NCI-H1436 (cell line): Measurements from ENCODE around the gene WDFY2.

Source experiments
- DNase-seq: peaks from one replicate; lab custom pipeline; 2025; lab: John Stamatoyannopoulos, UW

The WDFY2 gene

DNA sequence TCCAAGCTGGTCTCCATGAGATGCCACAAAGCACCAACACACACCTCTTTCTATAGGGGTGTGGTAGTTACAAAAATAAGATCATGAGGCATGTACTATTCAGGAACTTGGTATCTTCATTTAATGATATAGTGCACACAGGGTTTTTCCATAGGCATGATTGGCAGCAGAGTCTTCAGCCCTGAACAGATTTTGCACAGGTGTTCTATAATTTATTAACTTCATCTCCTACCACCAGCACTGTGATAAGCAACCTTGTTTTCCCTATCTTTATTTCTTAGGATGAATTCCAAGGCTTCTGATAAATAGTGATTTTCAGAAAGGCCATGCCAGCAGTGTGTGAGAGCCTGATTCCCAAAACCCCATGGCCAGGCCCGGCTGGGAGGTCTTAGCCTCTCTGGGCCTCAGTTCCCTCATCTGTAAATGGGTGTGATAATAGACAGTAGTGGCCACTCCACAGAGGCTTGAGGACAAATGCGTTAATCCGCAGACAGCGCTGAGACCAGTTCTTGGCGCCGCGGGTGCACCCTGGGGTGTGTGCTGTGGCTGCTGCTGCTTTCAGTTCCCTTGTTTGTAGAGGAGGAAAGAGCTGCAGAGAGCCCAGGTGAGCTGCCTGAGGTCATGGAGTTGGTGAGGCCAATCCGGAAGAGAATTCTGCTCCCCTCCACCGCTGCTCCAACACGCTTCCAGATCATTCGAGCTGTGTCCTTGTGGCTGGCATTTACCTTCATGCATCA, 186.6 kb downstream of the WDFY2 start:
- DNase-seq, result no peak

DNA sequence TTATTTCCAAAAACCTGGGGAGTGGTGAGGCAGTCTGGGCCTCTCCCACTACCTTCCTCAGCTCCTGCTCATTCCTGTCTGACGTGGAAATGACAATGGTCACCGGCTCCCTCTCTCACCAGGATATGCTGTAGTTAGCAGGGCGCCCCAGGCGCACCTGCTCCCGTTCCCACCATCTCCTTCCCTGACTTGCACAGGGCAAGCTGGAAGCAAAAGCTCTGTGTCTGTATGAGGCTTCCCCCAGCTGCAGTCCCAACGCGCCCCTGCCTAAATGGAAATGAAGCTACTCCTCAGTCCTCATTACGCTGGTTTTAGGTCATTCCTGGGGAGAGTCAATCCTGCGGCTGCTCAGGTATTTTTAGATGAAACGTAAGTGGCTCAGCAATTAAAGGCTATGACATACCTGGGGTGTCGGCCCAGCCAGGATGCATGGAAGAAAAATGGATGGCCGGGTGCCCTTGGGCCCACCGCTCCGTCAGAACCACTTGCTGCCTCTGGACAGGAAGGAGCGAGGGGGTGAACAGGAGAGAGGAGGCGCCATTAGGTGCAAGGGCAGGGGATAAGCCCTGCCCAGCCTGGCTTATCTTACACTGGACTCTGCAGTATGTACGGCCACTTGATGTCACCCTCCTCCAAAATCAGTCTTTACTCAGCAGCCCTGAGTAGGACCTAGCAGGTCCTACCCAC, 187.3 kb downstream of the WDFY2 start:
- DNase-seq, result no peak

DNA sequence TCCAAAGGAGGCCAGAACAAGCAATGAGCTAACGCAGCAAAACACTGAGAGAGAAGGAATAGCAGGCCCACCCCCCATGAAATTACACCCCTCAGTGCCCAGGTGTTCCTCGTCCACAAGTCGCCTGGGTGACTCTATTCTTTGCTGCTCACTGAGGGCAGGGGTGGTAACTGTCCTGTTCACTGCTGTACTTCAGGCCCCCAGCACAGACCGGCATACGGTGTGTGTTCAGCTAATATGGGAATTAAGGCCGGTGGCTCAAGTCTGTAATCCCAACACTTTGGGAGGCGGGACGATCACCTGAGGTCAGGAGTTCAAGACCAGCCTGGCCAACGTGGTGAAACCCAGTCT, 187.8 kb downstream of the WDFY2 start:
- DNase-seq, result no peak

DNA sequence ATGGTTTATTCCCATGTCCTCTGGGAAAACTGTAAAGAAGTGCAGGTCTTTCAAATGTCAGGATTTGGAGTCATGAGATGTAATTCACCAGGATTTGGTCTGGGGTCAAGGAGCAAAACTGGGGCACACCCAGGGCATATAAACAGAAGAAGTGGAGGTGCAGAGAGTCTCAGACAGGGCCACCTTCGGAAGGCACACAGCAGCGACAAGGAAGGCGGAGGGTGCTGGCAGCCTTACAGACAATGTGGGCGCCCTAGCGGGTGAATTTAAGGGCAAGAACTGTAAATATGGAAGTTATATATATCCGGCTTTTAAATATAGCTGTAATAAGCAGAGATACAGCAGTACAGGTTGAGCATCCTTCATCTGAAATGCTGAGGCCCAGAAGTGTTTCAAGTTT, 188.5 kb downstream of the WDFY2 start:
- DNase-seq, result no peak

DNA sequence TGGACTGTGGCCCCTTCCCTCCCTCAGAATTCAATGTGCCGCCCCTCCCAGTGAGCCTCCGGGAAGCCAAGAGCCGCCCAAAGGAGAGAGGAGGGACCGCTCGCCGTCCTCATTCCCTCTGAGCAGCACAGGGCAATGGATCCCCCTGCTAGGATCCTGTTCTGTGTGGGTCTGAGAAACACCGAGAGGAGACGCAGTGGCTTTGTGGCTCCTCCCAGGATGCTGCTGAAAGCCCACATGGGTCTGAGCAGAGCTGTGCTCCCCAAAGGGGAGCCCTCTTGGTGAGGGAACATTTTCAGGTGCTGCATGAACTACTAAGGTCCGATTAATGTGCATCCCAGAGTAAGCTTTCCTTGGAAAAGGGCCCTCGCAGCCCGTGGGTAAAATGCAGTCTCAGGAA, 189.3 kb downstream of the WDFY2 start:
- DNase-seq, result no peak

DNA sequence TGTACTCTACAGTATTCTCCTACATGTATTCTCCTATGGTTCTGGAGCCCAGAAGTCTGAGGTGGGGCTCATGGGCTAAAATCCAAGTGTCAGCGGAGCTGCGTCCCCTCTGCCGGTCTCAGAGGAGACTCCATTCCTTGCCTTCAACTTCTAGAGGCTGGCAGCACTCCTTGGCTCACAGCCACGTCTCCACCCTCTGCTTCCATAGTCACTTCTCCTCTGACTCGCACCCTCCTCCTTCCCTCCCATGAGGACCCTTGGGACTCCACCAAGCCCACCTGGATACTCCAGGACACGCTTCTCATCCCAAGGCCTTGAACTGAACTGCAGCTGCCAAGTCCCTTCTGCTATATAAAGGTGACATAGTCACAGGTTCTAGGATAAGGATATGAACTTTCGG, 191.9 kb downstream of the WDFY2 start:
- DNase-seq, result no peak

DNA sequence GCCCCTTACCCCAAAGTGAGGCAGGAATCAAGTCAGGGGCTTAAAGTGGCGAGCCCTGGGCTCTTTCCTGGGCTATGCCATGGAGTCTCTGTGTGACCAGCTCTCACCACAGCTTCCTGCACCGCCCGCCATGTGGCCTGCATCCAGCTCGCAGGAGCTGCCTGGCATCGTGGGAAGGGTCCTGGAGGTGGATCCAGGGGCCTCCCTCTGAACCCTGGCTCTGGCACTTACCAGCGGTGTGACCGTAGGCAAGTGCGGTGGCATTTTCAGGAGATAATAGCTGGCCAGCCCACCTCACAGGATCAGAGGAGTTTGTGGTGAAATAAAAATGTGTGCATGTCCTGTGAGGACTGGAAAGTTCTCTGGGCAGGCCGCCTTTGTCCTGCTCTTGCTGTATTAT, 193.7 kb downstream of the WDFY2 start:
- DNase-seq, result no peak

DNA sequence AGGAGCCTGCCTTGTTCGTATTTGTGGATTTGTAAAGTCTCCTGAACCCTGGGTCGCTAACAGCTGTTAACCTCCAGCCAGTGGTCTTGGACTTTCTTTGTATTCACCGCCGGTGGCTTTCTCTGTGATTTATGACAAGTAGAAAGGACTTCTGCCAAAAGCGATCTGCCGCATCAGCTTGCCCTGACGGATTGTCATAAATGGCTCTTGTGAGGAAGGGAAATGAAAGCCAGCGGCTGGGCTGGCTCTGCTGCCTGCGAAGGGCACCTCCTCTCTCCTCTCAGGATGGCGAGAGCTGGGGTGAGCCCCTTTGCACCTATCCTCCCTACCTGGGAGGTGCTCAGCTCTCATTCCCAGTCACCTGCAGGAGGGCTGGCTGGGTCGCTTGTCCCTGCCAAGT, 194.1 kb downstream of the WDFY2 start:
- no peak for DNase-seq

DNA sequence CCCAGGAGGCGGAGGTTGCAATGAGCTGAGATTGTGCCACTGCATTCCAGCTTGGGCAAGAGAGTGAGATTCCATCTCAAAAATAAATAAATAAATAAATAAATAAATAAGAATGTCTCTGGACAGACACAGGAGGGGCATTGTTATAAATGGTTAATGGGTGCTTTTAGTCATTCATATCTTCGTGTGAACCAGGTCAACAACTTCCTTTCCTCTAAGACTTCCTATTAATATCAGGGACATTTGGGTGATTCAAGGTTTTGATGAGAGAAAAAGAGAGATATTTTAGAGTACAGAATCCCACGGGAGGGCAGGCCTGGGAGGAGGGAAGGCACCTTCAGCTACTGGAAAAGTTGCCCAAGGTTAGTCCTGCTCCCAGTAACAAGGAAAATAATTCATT, 195.8 kb downstream of the WDFY2 start:
- DNase-seq, result no peak

DNA sequence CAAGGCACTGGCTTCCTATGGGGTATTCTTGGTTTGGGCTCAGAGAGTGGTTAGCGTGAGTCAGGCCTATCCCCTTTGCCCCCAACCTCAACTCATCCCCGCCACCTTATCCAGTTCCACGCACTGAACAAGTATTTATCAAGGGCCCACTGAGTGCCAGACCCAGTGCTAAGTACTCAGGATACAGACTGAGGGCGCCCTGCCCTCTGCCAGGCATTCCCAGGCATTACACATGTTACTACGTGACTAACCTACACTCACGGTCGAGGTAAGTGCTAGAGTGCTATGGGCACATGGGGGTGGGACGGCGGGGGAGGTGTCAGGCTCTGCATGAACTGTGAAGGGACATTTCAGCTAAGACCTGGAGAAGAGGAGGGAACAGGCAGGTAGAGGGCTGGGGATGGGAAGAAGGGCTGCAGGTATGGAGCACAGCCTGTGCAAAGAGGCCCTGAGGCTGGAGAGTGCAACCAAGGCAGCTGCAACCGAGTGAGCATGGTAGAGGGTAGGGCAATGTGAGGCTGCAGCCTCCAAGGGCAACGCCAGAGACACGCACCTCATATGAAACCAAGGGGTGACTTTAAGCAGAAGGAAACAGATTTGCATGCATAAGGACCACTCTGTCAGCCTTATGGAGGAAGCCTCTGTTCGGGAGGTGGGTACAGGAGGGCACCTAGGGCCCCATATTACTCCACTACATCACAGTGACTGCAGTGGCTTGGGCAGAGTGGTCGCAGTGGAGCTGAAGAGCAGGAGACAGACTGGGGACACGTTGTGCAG, 197.2 kb downstream of the WDFY2 start:
- no peak for DNase-seq

DNA sequence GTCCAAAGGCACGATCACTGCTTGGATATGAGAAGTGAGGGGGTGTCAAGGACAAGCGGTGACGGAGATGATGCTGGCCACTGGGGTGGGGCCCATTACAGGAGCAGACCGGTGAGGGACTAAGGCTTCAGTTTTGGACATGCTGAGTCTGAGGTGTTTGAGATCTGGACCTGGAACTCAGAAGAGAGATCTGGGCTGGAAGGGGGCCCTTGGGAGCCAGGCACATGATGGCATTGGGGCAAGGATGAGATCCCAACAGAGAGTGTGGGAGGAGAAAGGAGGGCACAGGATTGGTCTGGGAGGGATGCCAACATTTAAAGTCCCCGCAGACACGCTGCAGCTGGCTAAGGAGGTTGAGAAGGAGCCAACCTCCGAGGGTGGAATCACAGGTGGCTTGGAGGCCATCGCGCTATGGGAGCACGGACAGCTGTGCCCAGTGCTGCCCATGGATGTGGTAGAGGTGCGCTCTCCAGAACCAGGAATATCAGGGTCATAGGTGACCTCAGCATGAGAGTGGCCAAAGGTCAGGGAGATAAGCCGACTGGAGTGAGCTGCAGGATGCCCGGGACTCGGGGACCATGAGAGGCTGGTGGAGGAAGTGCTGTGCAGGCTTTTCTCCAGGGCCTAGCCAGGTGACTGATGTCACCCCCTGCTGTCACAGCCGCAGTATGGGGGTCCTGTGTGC, 197.9 kb downstream of the WDFY2 start:
- no peak for DNase-seq

DNA sequence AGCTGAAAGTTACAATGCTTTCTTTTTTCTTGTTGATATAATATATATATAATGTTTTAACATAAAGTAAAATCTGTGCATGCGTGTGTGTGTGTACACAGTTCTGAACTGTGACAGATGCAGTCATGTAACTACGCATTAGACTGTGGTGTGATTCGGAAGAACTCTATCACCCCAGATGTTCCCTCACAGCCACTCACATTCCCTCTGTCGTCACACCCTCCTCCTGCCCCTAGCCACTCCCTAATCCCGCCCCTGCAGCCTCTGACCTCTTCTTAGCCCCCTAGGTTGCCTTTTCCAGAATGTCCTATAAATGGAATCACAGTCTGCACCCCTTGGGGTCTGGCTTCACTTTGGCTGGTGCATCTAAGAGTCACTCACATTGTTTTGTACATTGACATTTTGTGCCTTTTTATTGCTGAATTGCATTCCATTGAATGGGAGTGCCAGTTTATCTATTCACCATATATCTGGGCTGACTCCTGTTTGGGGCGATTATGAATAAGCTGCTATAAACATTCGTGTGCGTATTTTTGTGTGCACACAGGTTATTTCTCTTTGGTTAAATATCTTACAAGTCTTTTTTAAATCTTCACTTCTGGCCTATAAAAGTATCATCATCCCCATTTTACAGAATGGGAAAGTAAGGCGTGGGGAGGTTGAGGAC, 199.3 kb downstream of the WDFY2 start:
- no peak for DNase-seq

DNA sequence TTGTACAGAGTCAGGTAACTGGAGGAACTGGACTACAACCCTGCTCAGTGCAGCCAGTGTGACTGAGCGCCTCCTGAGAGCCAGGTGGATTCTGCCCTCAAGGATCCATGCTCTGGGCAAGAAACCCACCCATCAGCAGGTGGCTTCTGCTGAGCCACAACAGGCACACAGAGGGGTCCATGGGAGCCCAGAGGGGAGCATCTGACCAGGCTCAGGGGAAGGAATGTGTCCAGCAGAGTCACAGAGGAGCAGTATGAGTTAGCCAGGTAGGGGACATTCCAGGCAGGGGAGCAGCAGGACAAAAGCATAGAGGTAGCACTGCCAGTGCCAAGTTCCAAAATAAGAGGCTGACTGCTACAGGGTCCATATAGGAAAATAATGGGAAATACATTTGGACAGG, 199.8 kb downstream of the WDFY2 start:
- DNase-seq, result no peak

DNA sequence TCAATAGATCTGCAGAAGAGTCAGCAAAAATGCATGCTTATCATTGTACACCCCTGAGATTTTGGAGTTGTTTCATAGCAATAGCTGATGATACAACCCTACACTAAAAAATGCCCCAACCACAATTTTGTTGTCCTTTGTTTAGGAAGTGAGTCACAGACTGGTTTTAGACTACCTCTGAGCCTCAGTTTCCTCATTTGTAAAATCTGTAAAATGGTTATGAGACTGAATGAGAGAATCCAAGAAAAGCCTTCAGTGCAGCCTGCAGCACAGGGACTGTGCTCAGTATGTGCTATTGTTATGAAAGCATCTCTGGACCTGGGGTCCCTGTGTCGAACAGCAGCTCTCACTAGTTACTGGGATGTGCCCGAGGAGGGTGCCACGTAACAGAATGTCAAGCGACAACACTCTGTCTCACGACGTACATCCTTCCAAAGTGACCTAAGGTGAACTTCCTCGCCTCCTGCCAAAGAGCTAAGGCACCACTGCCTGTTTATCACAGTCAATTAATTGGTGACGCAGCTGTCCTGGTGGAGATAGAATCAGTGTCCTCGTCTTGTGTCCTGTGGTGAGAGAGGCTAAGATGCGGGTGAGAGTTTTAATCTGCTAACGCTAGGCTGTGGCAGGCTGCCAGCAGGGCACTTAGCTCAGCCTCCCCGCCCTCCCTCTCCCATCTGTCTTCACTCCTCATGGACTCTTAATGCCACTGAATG, 201.6 kb downstream of the WDFY2 start:
- peak; percentile 75 for DNase-seq

DNA sequence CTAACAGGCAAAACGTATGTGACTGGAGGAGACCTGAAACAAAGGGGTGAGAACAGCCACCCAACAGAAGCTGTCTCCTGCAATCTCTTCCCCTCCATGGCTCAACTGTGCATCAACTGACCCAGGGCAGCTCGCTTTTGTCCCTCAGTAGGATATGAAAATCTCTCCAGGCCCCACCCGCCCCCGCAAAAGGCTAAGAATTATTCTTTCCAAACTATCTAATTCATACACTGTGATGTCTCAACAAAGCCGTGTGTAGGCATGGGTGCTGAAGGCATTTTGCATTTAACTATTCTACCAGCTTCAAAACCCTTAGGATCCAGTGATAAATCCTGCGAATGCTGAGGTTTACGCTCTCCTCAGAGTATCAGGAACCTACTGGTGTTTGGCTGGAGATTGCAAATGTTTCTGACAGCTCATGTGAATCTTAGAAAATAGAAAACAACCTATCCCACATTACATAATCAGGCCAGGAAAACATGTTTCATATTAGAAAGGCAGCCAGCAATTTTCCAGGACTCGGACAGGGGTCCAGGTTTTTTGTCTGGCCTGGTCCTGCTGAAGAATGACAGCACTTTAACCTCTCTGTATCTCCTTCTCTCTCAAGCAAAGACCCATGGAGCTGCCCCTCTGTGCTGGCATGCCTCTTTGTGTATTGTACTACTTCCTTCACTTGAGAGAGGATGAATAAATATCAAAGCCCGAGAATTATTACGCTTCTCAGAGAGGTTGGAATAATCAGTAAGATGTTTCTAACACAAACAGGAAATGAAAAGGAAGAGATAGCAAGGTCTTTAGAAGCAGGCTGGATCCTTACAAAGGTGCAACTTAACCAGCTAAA, 202.4 kb downstream of the WDFY2 start:
- DNase-seq, result no peak

DNA sequence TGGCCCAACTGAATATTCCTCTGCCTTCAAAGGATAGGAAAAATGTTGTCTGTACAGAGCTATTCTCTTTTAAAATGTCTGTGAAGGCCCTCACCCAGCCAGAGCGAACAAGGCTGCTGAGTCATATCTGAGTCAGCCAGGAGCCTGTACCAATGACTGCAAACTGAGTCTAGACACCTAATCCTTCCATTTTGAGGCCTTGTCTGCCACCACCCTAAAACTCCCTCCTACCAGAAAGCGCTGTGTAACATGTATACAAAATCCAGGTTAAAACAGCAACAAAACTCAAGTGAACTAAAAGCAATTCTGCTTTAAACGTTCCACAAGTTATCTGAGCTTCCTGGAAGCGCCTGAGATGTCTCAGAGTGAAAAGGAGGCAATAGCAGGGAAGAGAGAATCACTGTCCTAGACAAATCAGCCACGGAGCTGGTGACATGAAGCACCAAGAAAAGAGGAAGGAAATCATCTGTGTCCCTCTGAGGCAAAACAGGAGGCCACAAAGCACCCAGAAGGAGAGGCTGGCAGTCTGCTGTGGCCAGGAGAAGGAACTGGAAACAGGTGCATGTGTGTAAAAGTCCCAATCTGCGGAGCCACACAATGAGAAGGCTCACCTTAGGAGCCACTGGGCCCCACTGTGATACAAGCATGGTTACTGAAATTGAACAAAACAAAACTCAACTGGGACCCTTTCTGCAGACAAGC, 209.5 kb downstream of the WDFY2 start:
- no peak for DNase-seq

DNA sequence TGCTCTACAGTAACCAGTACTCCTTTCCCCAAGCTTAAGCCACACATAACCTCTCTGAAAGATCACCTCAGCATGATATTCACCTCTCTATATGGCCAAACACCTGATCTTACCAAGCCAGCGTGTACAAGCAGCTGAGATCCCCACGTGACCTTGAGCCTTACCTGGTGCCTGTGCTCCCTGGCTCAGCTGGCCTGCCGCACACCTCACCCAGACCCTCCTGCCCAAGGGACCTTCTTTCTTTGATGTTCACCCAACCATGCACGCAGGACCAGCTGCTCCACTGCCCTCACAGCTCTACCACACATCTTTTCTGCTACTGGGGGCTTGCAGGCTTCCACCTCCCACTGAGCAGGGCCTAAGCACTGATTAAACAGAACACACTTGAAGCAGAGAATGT, 210.7 kb downstream of the WDFY2 start:
- no peak for DNase-seq

DNA sequence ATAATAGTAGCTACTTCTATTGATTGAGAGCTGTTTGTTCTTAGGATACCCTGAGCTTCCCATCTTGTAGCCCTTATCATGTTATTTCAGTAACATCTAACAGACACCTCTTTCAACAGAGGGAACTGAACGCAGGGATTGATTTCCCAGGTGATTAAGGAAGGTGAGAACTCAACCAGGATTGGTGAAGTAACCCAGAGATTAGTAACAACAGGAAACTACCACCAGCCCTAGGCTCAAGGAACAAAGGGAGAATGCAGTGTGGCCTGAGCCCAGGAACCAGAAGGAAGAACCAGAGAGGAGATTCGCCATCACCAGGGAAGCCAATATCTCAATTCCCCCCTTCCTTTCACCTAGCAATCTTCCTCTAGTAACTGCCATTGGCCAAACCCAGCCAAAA, 211.2 kb downstream of the WDFY2 start:
- no peak for DNase-seq

DNA sequence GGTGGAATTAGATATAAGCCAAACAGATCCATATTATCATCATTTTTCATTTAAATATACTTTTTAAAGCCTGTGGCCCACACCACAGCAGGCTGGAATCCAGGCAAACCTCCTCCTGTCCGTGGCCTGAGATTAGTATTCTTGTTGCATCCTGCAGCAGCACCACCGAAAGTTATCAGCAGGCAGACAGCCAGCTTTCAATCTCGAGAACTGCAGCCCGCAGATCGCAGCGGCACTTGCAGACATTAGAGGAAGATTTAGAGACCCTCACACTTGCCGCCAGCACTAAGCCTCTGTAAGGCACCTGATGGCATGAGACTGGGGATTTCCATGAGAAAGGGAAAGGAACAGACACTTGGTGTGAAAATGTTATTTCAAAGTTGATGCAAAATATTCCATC, 212.3 kb downstream of the WDFY2 start:
- DNase-seq, result no peak
